OCI-LY3 (cell line): Measurements from ENCODE around the gene ADGRB3.

Experiments
- H2AFZ ChIP-seq: fragments of 200-600, 300-600 bp; shearing (Covaris generic); 2 replicates; pipeline ENCODE4 v1.6.0; 2014; ENCODE audit warnings: antibody characterized with exemption, low read depth, low read length
- H3K27ac ChIP-seq: fragments of 200-600, 300-600 bp; sonication (generic); 2 replicates; pipeline ENCODE4 v1.5.1; 2014; ENCODE audit warnings: mild to moderate bottlenecking, low read length, moderate library complexity, mixed read lengths
- H3K27me3 ChIP-seq: fragments of 200-600, 300-600 bp; sonication (generic); 2 replicates; pipeline ENCODE4 v1.6.1; 2014; ENCODE audit warnings: low read depth, low read length, mixed read lengths
- H3K36me3 ChIP-seq: fragments of 200-600, 300-600 bp; sonication (generic); replicated peaks from 2 replicates; pipeline ENCODE3; 2014; ENCODE audit warnings: low read depth, low read length, mixed read lengths
- H3K4me1 ChIP-seq: fragments of 300-600, 200-600 bp; sonication (generic); 2 replicates; pipeline ENCODE4 v1.6.1; 2014; ENCODE audit warnings: low read length, mixed read lengths
- H3K4me2 ChIP-seq: fragments of 200-600, 300-600 bp; sonication (generic); 2 replicates; pipeline ENCODE4 v1.6.1; 2014; ENCODE audit warnings: low read length, mixed read lengths
- H3K4me3 ChIP-seq: fragments of 300-600, 200-600 bp; sonication (generic); 2 replicates; pipeline ENCODE4 v1.5.1; 2014; ENCODE audit warnings: antibody characterized with exemption, mild to moderate bottlenecking, low read length, moderate library complexity
- H3K79me2 ChIP-seq: fragments of 300-600, 200-600 bp; shearing (Covaris generic); 2 replicates; pipeline ENCODE4 v1.6.1; 2014; ENCODE audit warnings: mild to moderate bottlenecking, low read length, mixed read lengths
- H3K9ac ChIP-seq: fragments of 300-600, 200-600 bp; shearing (Covaris generic); 2 replicates; pipeline ENCODE4 v1.6.0; 2014; ENCODE audit warnings: mild to moderate bottlenecking, low read length, moderate library complexity
- H3K9me3 ChIP-seq: fragments of 200-600, 300-600 bp; shearing (Covaris generic); 2 replicates; pipeline ENCODE4 v1.6.1; 2014; ENCODE audit warnings: low read length, mixed read lengths; ENCODE audit not compliant: insufficient read depth
- H4K20me1 ChIP-seq: fragments of 200-600, 300-600 bp; sonication (generic); 2 replicates; pipeline ENCODE4 v1.6.1; 2016; ENCODE audit warnings: low read length, mixed read lengths; ENCODE audit not compliant: insufficient read depth
- EZH2phosphoT487 ChIP-seq: fragments of 200-600 bp; shearing (Covaris generic); IDR thresholded peaks from 2 replicates; pipeline ENCODE4 v1.6.1; 2018; ENCODE audit warnings: antibody characterized with exemption, mixed run types, low read depth
- TF ChIP-seq, protein P1 (sequence below): fragments of 200-600, 300-600 bp; sonication (generic); IDR thresholded peaks from 2 replicates; pipeline ENCODE4 v1.5.1; 2014; ENCODE audit warnings: antibody characterized with exemption, low read length, low read depth

ADGRB3 gene

DNA sequence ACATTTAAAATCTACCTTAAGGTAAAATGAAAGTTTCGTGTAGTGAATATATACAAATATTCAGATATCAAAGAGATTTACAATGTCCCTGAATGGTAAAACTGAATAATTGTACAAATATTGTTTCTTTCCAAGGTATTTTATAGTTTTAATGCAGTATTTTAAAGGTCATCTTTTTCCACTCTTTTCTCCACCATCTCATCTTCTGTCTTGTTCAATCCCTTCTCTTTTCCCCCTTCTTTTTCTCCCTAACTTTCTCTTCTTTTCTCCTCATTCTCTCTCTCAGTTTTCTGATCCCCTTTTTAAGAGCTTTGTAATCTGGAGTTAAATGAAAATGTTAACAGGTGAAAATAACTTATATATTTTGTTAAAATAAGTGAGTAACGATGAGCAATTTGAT, 126.9 kb downstream of the ADGRB3 start:
- no peaks in the 10 kb centered on the region for H3K9me3 ChIP-seq

DNA sequence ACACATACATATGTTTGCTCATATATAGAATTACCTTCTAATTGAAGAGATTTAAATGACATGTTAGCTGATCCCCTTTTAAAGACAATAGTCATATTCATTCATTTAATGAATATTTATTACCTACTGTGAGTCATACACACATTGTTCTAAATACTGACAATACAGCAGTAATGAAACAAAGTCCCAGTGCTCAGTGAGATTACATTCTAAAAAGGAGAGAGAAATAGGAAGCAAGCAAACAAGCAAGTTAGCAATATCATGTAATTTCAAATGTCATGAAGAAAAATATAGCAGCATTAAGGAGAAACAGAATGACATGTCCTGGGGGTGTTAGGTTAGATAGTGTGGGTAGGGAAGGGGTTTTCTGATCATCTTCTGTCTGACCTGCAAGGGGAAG, 136.3 kb downstream of the ADGRB3 start:
- Histone ChIP-seq H3K79me2 (no peaks in the 10 kb centered on the region), H3K27me3 (no peaks in the 10 kb centered on the region), H3K9me3 (no peaks in the 10 kb centered on the region), H3K9ac (no peak overlapping the region), H2AFZ (no peak overlapping the region), H4K20me1 (no peaks in the 10 kb centered on the region), H3K27ac (no peak overlapping the region), H3K4me1 (no peaks in the 10 kb centered on the region), H3K36me3 (no peaks in the 10 kb centered on the region), H3K4me3 (no peak overlapping the region), H3K4me2 (no peak overlapping the region)
- TF ChIP-seq, protein P1, sequence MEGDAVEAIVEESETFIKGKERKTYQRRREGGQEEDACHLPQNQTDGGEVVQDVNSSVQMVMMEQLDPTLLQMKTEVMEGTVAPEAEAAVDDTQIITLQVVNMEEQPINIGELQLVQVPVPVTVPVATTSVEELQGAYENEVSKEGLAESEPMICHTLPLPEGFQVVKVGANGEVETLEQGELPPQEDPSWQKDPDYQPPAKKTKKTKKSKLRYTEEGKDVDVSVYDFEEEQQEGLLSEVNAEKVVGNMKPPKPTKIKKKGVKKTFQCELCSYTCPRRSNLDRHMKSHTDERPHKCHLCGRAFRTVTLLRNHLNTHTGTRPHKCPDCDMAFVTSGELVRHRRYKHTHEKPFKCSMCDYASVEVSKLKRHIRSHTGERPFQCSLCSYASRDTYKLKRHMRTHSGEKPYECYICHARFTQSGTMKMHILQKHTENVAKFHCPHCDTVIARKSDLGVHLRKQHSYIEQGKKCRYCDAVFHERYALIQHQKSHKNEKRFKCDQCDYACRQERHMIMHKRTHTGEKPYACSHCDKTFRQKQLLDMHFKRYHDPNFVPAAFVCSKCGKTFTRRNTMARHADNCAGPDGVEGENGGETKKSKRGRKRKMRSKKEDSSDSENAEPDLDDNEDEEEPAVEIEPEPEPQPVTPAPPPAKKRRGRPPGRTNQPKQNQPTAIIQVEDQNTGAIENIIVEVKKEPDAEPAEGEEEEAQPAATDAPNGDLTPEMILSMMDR = no peak

More for the DNA sequence above, 126.9 kb downstream of the ADGRB3 start:
- Histone ChIP-seq H4K20me1 (no peaks in the 10 kb centered on the region), H3K79me2 (no peaks in the 10 kb centered on the region), H2AFZ (no peak overlapping the region), H3K4me3 (no peak overlapping the region), H3K36me3 (no peaks in the 10 kb centered on the region), H3K27me3 (no peaks in the 10 kb centered on the region), H3K27ac (no peak overlapping the region), H3K4me1 (peaks cover 7% of the 10 kb centered on the region), H3K9ac (no peak overlapping the region), H3K4me2 (no peak overlapping the region)
- TF ChIP-seq, protein P1 = no peak
- TF ChIP-seq EZH2phosphoT487 = no peak

- H2AFZ ChIP-seq = no peak overlapping the region
- H3K9ac ChIP-seq = no peak overlapping the region
- no peak overlapping the region for H3K27ac ChIP-seq
- no peak overlapping the region for H3K4me2 ChIP-seq
- H3K36me3 ChIP-seq = no peaks in the 10 kb centered on the region
- TF ChIP-seq, protein P1 = no peak
- no peak for TF ChIP-seq EZH2phosphoT487
- H3K79me2 ChIP-seq = no peaks in the 10 kb centered on the region
- no peaks in the 10 kb centered on the region for H4K20me1 ChIP-seq
- no peaks in the 10 kb centered on the region for H3K27me3 ChIP-seq
- H3K4me1 ChIP-seq = peaks cover 7% of the 10 kb centered on the region
- H3K4me3 ChIP-seq = no peak overlapping the region
- H3K9me3 ChIP-seq = no peaks in the 10 kb centered on the region
Measured at GRCh38 chr6:68774843-68775242, 139.8 kb downstream of the ADGRB3 start.

- Histone ChIP-seq H3K4me2 (no peak overlapping the region), H3K27me3 (no peaks in the 10 kb centered on the region), H3K9me3 (no peaks in the 10 kb centered on the region), H3K9ac (no peak overlapping the region), H3K4me1 (peaks cover 10% of the 10 kb centered on the region), H4K20me1 (no peaks in the 10 kb centered on the region), H3K4me3 (no peak overlapping the region), H3K36me3 (no peaks in the 10 kb centered on the region), H2AFZ (no peak overlapping the region), H3K27ac (no peak overlapping the region), H3K79me2 (no peaks in the 10 kb centered on the region)
- no peak for TF ChIP-seq EZH2phosphoT487
- TF ChIP-seq, protein P1 = no peak
Measured at GRCh38 chr6:68776354-68776753, 141.3 kb downstream of the ADGRB3 start.
